Skeletal muscle tissue (tissue), 4 donors: ENCODE results near the gene FRMPD4. TPM values are rescaled to one million over a fixed set of nuclear protein-coding genes. Genes with fewer than 3 reads are reported as not detected.

Source experiments
- H3K27ac ChIP-seq: one replicate; pipeline ENCODE4 v1.7.0; 2013; ENCODE audit warnings: mild to moderate bottlenecking, low read depth, low read length, inconsistent platforms
- H3K27me3 ChIP-seq, 3 donors: one replicate each; pipeline ENCODE4 v1.7.0; 2013; ENCODE audit warnings: low read length in 3 of 3; ENCODE audit not compliant: control insufficient read depth in 3 of 3, insufficient read depth in 3 of 3
- H3K36me3 ChIP-seq, 3 donors: one replicate each; pipeline ENCODE4 v1.7.0; 2013; ENCODE audit warnings: low read length in 3 of 3; ENCODE audit not compliant: control insufficient read depth in 3 of 3, insufficient read depth in 3 of 3
- H3K4me1 ChIP-seq, 3 donors: one replicate each; pipeline ENCODE4 v1.7.0; 2013; ENCODE audit warnings: low read length in 3 of 3, mild to moderate bottlenecking in 3 of 3; ENCODE audit not compliant: control insufficient read depth in 3 of 3, insufficient read depth in 3 of 3
- H3K4me3 ChIP-seq, 3 donors: one replicate each; pipeline ENCODE4 v1.7.0; 2013; ENCODE audit warnings: low read length in 3 of 3
- H3K9ac ChIP-seq, 3 donors: one replicate each; pipeline ENCODE4 v1.7.0; 2013; ENCODE audit warnings: low read length in 3 of 3, mild to moderate bottlenecking in 3 of 3, moderate library complexity in 2 of 3, low read depth in 1 of 3
- H3K9me3 ChIP-seq, 3 donors: one replicate each; pipeline ENCODE4 v1.7.0; 2013; ENCODE audit warnings: low read length in 3 of 3; ENCODE audit not compliant: control insufficient read depth in 3 of 3
- total RNA-seq: library from RNA; depleted of rRNA; stranded (reverse); fragments of >200 nt; gene quantifications from one replicate; pipeline ENCODE4 v1.2.3, GENCODE V29; 2014
- donor health status: Osteomylitis.

The FRMPD4 gene
- total RNA-seq, 1 donor from 2014 or later: 1.0 TPM

DNA sequence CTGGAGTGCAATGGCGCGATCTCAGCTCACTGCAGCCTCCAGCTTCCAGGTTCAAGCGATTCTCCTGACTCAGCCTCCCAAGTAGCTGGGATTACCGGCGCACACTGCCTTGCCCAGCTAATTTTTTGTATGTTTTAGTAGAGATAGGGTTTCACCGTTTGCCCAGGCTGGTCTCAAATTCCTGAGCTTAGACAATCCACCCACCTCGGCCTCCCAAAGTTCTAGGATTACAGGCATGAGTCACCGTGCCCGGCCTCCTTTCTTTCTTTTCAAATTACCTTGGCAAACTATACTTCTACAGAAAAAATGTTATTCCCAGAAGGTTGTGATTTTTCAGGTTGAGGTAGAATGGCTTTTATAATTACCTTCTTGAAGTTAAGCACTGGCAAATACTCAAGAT lies 331.0 kb downstream of the FRMPD4 start:
- H3K27me3 ChIP-seq: no peaks in the 10 kb centered on the region
- no peaks in the 10 kb centered on the region for H3K4me1 ChIP-seq
- no peak overlapping the region for H3K4me3 ChIP-seq
- H3K9ac ChIP-seq: no peak overlapping the region
- no peak overlapping the region for H3K27ac ChIP-seq
- H3K36me3 ChIP-seq: no peaks in the 10 kb centered on the region
- no peaks in the 10 kb centered on the region for H3K9me3 ChIP-seq

- no peak overlapping the region for H3K9ac ChIP-seq
- no peaks in the 10 kb centered on the region for H3K27me3 ChIP-seq
- no peaks in the 10 kb centered on the region for H3K4me1 ChIP-seq
- no peaks in the 10 kb centered on the region for H3K9me3 ChIP-seq
- no peak overlapping the region for H3K4me3 ChIP-seq
- H3K36me3 ChIP-seq: no peaks in the 10 kb centered on the region
- no peak overlapping the region for H3K27ac ChIP-seq
Observed at GRCh38 chrX:12471061-12471460, 332.8 kb downstream of the FRMPD4 start.

- no peak overlapping the region for H3K27ac ChIP-seq
- H3K4me1 ChIP-seq: no peaks in the 10 kb centered on the region
- H3K36me3 ChIP-seq: no peaks in the 10 kb centered on the region
- H3K4me3 ChIP-seq: no peak overlapping the region
- H3K27me3 ChIP-seq: no peaks in the 10 kb centered on the region
- H3K9ac ChIP-seq: no peak overlapping the region
- no peaks in the 10 kb centered on the region for H3K9me3 ChIP-seq
Observed at GRCh38 chrX:12480956-12481355, 342.7 kb downstream of the FRMPD4 start.

- Histone ChIP-seq H3K27me3 (no peaks in the 10 kb centered on the region), H3K4me1 (no peaks in the 10 kb centered on the region)
Observed at GRCh38 chrX:12488220-12488619, 349.9 kb downstream of the FRMPD4 start.

DNA sequence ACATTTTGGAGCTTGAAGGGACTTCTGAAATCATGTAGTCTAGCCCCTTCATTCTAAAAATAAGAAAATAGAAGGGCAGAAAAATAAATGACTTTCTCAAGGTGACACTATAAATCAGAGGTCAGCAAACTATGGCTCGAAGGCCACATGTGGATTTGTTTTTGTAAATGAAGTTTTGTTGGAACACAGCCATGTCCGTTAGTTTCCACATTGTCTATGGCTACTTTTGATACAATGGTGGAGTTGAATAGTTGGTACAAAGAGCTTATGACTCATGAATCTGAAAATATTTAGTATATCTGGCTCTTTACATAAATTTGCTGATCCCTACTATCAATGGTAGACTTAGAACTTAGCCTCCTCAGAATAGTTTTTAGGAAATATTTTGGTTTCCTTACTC lies 350.5 kb downstream of the FRMPD4 start:
- Histone ChIP-seq H3K36me3 (no peaks in the 10 kb centered on the region), H3K27ac (no peak overlapping the region), H3K27me3 (no peaks in the 10 kb centered on the region), H3K9ac (no peak overlapping the region), H3K9me3 (no peaks in the 10 kb centered on the region), H3K4me3 (no peak overlapping the region), H3K4me1 (no peaks in the 10 kb centered on the region)

More at GRCh38 chrX:12488220-12488619, 349.9 kb downstream of the FRMPD4 start:
- no peaks in the 10 kb centered on the region for H3K36me3 ChIP-seq
- H3K9me3 ChIP-seq: no peaks in the 10 kb centered on the region
- no peak overlapping the region for H3K27ac ChIP-seq
- no peak overlapping the region for H3K4me3 ChIP-seq
- H3K9ac ChIP-seq: no peak overlapping the region

- Histone ChIP-seq H3K4me3 (no peak overlapping the region), H3K36me3 (no peaks in the 10 kb centered on the region), H3K4me1 (no peaks in the 10 kb centered on the region), H3K9me3 (no peaks in the 10 kb centered on the region), H3K27ac (no peak overlapping the region), H3K9ac (no peak overlapping the region), H3K27me3 (no peaks in the 10 kb centered on the region)
Observed at GRCh38 chrX:12489341-12489740, 351.1 kb downstream of the FRMPD4 start.

- Histone ChIP-seq H3K9me3 (no peaks in the 10 kb centered on the region), H3K4me3 (peak overlapping the region in 2 of 3 donors; percentile 19 to 45), H3K27ac (peak overlapping the region; percentile 87), H3K27me3 (no peaks in the 10 kb centered on the region), H3K9ac (peak overlapping the region in 2 of 3 donors; percentile 23 to 50), H3K4me1 (peaks cover 0 to 5% (median 0%) of the 10 kb centered on the region in 3 donors), H3K36me3 (no peaks in the 10 kb centered on the region)
Observed at GRCh38 chrX:12494400-12495138, 356.3 kb downstream of the FRMPD4 start.

DNA sequence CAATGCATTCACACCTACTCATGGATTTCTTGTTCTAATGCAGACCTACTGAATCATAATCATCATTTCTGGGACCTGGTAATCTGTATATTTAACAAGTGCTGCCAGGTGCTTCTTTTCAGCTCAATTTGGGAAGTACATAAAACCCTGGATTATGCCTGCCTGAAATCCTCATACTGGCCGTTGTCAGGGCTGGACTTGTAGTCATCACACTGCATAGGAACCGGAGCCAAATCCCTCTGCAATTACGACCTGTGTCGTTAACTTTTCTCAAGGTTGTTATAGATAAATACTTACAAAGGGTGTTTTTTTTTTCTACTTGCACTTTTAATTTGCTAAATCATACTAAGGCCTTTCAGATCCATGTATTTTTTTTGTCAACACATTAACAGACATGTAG lies 358.1 kb downstream of the FRMPD4 start:
- Histone ChIP-seq H3K9ac (peak overlapping the region in 1 of 3 donors; percentile 33), H3K36me3 (no peaks in the 10 kb centered on the region), H3K27me3 (no peaks in the 10 kb centered on the region), H3K4me3 (no peak overlapping the region), H3K27ac (no peak overlapping the region), H3K4me1 (peaks cover 0 to 5% (median 0%) of the 10 kb centered on the region in 3 donors), H3K9me3 (no peaks in the 10 kb centered on the region)

DNA sequence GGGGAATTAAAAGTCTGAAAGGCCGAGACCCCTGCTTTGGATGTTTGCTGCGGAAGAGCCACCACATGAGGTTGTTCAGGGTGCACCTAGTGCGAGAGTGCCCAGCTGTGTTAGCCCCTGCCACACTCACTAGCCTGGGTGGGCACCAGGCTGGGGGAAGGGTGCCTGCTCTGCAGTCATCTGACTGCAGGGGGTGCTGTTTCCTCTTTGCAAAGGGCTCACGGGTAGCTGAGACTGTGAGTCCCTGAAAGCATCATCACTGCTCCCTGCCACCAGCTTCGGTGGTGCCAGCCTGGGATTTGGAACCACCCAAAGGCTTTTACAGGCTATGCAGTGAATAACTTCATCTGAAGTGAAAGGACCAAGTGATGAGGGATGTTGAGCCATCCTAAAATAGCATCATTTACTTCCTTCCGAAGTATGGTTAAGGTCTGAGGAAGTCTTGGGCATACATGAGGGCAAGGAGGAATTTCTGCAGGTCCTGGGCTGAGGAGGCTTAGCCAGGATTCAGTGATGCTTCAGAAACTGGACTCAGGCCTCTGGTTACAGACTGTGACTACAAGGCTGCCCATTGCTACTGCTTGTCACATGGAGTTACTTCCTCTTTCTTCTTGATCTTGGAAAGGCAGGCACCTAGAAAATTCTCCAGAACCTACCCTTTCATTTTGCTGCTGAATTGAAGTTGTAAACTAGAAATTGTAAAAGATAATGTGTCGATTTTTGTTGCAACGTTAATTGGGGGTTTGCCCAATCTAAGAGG lies 359.7 kb downstream of the FRMPD4 start:
- H3K27me3 ChIP-seq: no peaks in the 10 kb centered on the region
- no peak overlapping the region for H3K4me3 ChIP-seq

GRCh38 chrX:12505127-12505526 lies 366.9 kb downstream of the FRMPD4 start:
- H3K4me1 ChIP-seq: no peaks in the 10 kb centered on the region
- H3K9me3 ChIP-seq: no peaks in the 10 kb centered on the region
- H3K4me3 ChIP-seq: no peak overlapping the region
- no peaks in the 10 kb centered on the region for H3K36me3 ChIP-seq
- no peaks in the 10 kb centered on the region for H3K27me3 ChIP-seq
- no peak overlapping the region for H3K9ac ChIP-seq
- no peak overlapping the region for H3K27ac ChIP-seq

More for the DNA sequence above, 359.7 kb downstream of the FRMPD4 start:
- Histone ChIP-seq H3K4me1 (peaks cover 0 to 5% (median 0%) of the 10 kb centered on the region in 3 donors), H3K36me3 (no peaks in the 10 kb centered on the region), H3K9me3 (no peaks in the 10 kb centered on the region), H3K27ac (no peak overlapping the region), H3K9ac (no peak overlapping the region)
